Measurements from ENCODE around the gene NUP43. TPM values are rescaled to one million over a fixed set of nuclear protein-coding genes. Genes with fewer than 3 reads are reported as not detected.

NUP43 gene
- total RNA-seq, 1 experiment from 2014 or later, result 64.2 TPM

DNA sequence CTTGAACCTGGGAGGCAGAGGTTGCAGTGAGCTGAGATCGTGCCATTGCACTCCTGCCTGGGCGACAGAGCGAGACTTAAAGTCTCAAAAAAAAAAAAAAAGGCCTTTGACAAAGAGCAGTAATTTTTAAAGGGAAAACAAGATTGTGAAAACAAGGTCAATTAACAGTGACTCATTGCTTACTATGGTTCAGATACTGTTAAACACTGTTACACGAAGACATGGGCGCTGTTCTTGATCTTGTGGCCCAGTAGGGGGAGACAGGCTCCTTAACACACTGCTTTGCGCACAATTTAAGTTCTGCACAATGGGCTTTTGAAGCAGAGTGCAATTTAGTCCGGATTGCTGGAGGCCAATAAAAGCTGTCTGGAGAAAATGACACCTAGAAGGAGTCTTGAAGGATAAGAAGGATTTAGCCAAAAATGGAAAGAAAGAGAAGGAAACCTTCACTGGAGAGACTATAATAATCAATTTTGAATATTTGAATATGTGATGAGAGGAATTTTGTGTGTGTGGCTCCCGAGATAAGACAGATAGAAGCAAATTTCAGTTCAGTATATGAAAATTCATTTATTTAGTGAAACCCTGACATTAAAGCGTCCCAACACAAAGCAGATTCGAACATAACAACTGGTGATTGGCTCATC lies 22.4 kb downstream of the NUP43 start:
- ChIA-PET POLR2A (no interaction called here), CTCF (interaction anchor here (0.6 to 1.0 kb wide), 4 partner anchors 24 to 111 kb away, joined by 3 to 7 read pairs (median 3); no protein-coding TSS in a partner anchor)
- TF ChIP-seq, protein P1, sequence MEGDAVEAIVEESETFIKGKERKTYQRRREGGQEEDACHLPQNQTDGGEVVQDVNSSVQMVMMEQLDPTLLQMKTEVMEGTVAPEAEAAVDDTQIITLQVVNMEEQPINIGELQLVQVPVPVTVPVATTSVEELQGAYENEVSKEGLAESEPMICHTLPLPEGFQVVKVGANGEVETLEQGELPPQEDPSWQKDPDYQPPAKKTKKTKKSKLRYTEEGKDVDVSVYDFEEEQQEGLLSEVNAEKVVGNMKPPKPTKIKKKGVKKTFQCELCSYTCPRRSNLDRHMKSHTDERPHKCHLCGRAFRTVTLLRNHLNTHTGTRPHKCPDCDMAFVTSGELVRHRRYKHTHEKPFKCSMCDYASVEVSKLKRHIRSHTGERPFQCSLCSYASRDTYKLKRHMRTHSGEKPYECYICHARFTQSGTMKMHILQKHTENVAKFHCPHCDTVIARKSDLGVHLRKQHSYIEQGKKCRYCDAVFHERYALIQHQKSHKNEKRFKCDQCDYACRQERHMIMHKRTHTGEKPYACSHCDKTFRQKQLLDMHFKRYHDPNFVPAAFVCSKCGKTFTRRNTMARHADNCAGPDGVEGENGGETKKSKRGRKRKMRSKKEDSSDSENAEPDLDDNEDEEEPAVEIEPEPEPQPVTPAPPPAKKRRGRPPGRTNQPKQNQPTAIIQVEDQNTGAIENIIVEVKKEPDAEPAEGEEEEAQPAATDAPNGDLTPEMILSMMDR (IDR thresholded peaks at IDR 0.05; ENCODE audit: insufficient read depth in 1 of 2, low read depth in 1 of 2, low read length in 1 of 2, severe bottlenecking in 1 of 2, unreplicated experiment in 1 of 2), result peak; percentile 73 to 84
- Mint-ChIP-seq H3K27ac (ENCODE audit: unreplicated experiment) (no peak overlapping the region), H3K9me3 (ENCODE audit: unreplicated experiment) (no peaks in the 10 kb centered on the region), H3K4me1 (ENCODE audit: low read depth, unreplicated experiment) (peaks cover 14% of the 10 kb centered on the region), H3K27me3 (ENCODE audit: insufficient read depth, unreplicated experiment) (no peaks in the 10 kb centered on the region), H3K4me3 (ENCODE audit: unreplicated experiment) (no peak overlapping the region), H3K36me3 (ENCODE audit: insufficient read depth, unreplicated experiment) (peaks cover 41% of the 10 kb centered on the region)
- no peak overlapping the region for H3K4me3 ChIP-seq (ENCODE audit: low read depth, low read length)
- BruUV-seq (replicated peaks), result no TSS peak
- intact Hi-C loops (cut with micrococcal nuclease; ENCODE audit: unreplicated experiment), result loop anchor here (1.0 to 10.0 kb wide), 4 partner anchors 22 to 291 kb away; partner anchors contain the start of gene NUP43
- peak; percentile 55 to 62 for DNase-seq
- no peaks in the 10 kb centered on the region for H3K36me3 ChIP-seq (ENCODE audit: control insufficient read depth, insufficient read depth, low read length)
- no peaks in the 10 kb centered on the region for H3K27me3 ChIP-seq (replicated peaks; ENCODE audit: control insufficient read depth, insufficient read depth, low read length)
- H3K9me3 ChIP-seq, result no peaks in the 10 kb centered on the region
- H3K4me1 ChIP-seq, result peaks cover 9% of the 10 kb centered on the region

DNA sequence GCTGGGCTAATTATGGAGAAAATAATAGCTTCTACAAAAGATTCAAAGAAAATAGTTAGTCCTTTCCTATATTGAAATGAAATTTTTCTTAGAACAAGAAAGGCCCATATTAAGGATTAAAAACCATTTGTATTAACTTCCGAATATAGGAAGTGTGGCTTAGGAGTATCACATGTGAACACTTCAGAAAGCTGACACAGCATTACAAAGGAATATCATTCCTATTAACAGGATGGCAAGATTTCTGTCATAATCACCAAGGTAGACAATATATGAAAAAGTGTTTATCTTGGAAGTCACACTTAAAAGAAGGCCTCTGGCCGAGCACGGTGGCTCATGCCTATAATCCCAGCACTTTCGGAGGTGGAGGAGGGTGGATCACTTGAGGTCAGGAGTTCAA lies 23.1 kb downstream of the NUP43 start:
- intact Hi-C loops (cut with micrococcal nuclease; ENCODE audit: unreplicated experiment), result loop anchor here (5.0 to 10.0 kb wide), 2 partner anchors 99 to 292 kb away; no protein-coding TSS in a partner anchor
- Histone ChIP-seq H3K4me1 (peaks cover 5% of the 10 kb centered on the region), H3K4me3 (ENCODE audit: low read depth, low read length) (no peak overlapping the region), H3K9me3 (no peaks in the 10 kb centered on the region), H3K27me3 (replicated peaks; ENCODE audit: control insufficient read depth, insufficient read depth, low read length) (no peaks in the 10 kb centered on the region), H3K36me3 (ENCODE audit: control insufficient read depth, insufficient read depth, low read length) (no peaks in the 10 kb centered on the region)
- BruUV-seq (replicated peaks), result no TSS peak
- no peak overlapping the region for H3K27ac Mint-ChIP-seq (ENCODE audit: unreplicated experiment)
- H3K4me3 Mint-ChIP-seq (ENCODE audit: unreplicated experiment), result no peak overlapping the region
- TF ChIP-seq, protein P1 (IDR thresholded peaks at IDR 0.05; ENCODE audit: insufficient read depth in 1 of 2, low read depth in 1 of 2, low read length in 1 of 2, severe bottlenecking in 1 of 2, unreplicated experiment in 1 of 2), result no peak
- POLR2A ChIA-PET, result no interaction called here
- CTCF ChIA-PET, result interaction anchor here (0.7 to 1.0 kb wide), 3 partner anchors 61 to 112 kb away, joined by 3 read pairs; no protein-coding TSS in a partner anchor
- H3K36me3 Mint-ChIP-seq (ENCODE audit: insufficient read depth, unreplicated experiment), result peaks cover 40% of the 10 kb centered on the region
- peaks cover 7% of the 10 kb centered on the region for H3K4me1 Mint-ChIP-seq (ENCODE audit: low read depth, unreplicated experiment)
- no peaks in the 10 kb centered on the region for H3K27me3 Mint-ChIP-seq (ENCODE audit: insufficient read depth, unreplicated experiment)
- DNase-seq, result no peak
- H3K9me3 Mint-ChIP-seq (ENCODE audit: unreplicated experiment), result no peaks in the 10 kb centered on the region

GRCh38 chr6:149719531-149719930 lies 26.8 kb downstream of the NUP43 start:
- no TSS peak for BruUV-seq (replicated peaks)

More at GRCh38 chr6:149719531-149719930, 26.8 kb downstream of the NUP43 start:
- peak overlapping the region; percentile 93 for H3K4me3 Mint-ChIP-seq (ENCODE audit: unreplicated experiment)
- H3K27me3 Mint-ChIP-seq (ENCODE audit: insufficient read depth, unreplicated experiment), result no peaks in the 10 kb centered on the region
- H3K36me3 Mint-ChIP-seq (ENCODE audit: insufficient read depth, unreplicated experiment), result peaks cover 31% of the 10 kb centered on the region
- TF ChIP-seq, protein P1 (IDR thresholded peaks at IDR 0.05; ENCODE audit: insufficient read depth in 1 of 2, low read depth in 1 of 2, low read length in 1 of 2, severe bottlenecking in 1 of 2, unreplicated experiment in 1 of 2), result no peak
- no peaks in the 10 kb centered on the region for H3K36me3 ChIP-seq (ENCODE audit: control insufficient read depth, insufficient read depth, low read length)
- peaks cover 4% of the 10 kb centered on the region for H3K4me1 ChIP-seq
- DNase-seq, result no peak
- intact Hi-C loops (cut with micrococcal nuclease; ENCODE audit: unreplicated experiment), result no loop called here
- H3K27me3 ChIP-seq (replicated peaks; ENCODE audit: control insufficient read depth, insufficient read depth, low read length), result no peaks in the 10 kb centered on the region
- peaks cover 7% of the 10 kb centered on the region for H3K4me1 Mint-ChIP-seq (ENCODE audit: low read depth, unreplicated experiment)
- peak overlapping the region; percentile 94 for H3K4me3 ChIP-seq (ENCODE audit: low read depth, low read length)
- H3K9me3 Mint-ChIP-seq (ENCODE audit: unreplicated experiment), result no peaks in the 10 kb centered on the region
- POLR2A ChIA-PET, result no interaction called here
- H3K9me3 ChIP-seq, result no peaks in the 10 kb centered on the region
- H3K27ac Mint-ChIP-seq (ENCODE audit: unreplicated experiment), result no peak overlapping the region
- CTCF ChIA-PET, result no interaction called here

Measured in Caco-2 (cell line).